ENCODE results near the gene NEO1.

The NEO1 gene

GRCh38 chr15:73028831-73029451, 23.3 kb upstream of the NEO1 start:
- no peak for DNase-seq

DNA sequence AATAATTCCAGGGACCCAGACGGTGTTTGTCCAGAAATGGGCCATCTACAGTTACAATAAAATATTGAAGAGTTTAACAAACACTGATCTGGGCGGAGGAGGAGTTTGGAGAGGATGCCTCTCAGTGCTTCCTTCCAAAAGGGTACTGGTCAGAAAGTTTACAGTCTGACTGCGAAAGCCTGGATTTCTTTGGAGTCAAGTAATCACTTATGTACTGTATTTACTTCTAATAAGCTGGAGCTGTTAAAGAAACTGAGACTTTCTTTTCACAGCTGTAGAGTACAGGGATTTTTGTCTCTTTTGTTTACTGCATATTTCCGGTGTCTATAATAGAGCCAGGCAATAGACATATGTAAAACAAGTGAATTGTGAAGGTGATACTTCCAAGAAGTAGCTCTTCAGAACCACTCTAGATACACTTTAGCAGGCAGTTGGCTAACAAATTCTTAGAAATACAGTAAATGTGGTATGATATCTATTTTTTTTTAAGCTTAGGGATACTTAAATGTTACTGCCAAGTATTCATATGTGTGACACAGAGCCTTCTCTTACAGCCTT, 22.1 kb upstream of the NEO1 start:
- DNase-seq = no peak

DNA sequence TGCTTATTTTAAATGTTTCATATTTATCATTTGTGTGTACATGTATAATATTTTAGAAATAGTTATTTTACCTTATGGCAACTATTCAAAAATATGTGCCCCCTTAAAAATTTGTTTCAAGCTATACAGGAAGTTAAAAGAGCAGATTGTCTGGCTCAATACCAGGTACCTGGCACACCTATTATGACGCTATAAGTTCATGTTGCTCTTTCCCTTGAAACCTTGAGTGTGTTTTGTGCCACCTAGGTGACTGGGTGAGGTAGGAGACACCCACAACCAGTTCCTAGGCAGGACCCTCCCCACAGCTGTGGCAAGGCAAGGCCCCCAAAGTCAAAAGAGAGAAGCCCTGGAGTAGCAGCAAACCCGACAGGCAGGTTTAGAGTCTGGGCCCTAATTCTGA, 20.6 kb upstream of the NEO1 start:
- no peak for DNase-seq

- DNase-seq = no peak
These were observed 18.7 kb upstream of the NEO1 start for GRCh38 chr15:73033611-73034010.

DNA sequence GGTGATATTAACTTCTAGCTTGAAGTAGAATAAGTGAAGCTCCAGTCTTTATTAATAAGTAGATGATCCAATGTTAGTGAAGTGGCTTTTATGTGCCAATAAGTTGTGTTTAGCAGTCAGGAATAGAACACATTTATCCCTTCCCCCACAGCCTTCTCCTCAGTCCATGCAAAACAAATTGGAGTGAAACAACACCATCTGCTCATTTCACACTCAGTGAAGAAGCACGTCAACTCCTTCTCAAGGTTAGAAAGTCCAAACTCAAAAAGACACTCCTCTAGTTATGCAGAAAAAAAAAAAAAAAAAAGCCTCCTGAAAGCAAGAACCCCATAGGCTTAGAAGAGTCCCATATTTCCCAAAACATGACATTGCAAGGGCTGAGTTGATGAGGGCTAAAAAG, 18.0 kb upstream of the NEO1 start:
- DNase-seq = no peak

GRCh38 chr15:73035221-73035620, 17.0 kb upstream of the NEO1 start:
- DNase-seq = no peak

DNA sequence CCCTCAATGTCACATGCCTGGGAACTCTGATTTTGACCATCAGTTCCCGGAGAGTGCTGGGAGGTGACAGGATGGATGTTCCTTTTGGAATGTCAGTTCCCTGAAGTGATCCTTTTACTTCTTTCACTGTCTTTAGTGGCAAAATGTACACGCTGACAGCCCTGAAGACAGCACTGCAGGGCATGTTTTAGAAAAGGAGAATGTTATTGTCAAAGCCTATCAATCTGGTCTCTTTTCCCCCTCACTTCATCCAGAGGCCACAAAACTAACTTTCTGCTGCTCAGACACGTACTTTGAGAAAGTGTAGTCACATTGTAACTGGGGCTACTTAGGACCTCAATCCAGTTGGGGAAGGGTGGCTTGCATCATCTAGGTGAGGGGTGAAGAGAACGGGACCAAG, 14.0 kb upstream of the NEO1 start:
- DNase-seq = no peak

DNA sequence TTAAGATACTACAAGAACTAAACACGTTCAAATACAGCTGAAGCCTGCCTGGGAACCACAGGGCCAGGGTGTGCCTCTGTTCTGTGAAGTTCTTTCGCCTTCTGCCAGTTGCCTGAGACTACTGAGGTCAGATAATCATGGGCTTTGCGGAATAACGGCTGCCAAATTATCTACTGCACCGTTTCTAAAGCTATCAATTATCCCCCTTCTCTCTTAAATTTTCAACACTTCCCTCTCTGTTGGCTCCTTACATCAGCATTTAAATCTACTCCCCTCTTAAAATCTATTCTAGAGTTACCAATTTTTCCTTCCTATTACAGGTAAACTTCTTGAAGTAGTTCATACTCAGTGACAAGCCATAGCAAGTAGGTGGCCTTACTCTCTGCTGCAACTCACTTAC, 6.2 kb upstream of the NEO1 start:
- no peak for DNase-seq

DNA sequence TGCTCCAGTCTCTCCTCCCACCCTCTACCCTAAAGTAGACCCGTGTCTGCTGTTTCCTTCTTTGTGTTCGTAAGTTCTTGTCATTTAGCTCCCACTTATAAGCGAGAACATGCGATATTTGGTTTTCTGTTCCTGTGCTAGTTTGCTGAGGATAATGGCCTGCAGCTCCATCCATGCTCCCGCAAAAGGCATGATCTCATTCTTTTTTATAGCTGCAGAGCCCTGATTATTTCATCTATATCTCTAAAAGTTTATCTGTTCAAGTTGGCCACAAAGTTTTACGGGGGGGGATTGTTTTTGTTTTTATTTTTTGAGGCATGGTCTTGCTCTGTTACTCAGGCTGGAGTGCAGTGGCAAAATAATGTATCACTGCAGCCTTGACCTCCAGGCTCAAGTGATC, 4.4 kb upstream of the NEO1 start:
- DNase-seq = no peak

DNA sequence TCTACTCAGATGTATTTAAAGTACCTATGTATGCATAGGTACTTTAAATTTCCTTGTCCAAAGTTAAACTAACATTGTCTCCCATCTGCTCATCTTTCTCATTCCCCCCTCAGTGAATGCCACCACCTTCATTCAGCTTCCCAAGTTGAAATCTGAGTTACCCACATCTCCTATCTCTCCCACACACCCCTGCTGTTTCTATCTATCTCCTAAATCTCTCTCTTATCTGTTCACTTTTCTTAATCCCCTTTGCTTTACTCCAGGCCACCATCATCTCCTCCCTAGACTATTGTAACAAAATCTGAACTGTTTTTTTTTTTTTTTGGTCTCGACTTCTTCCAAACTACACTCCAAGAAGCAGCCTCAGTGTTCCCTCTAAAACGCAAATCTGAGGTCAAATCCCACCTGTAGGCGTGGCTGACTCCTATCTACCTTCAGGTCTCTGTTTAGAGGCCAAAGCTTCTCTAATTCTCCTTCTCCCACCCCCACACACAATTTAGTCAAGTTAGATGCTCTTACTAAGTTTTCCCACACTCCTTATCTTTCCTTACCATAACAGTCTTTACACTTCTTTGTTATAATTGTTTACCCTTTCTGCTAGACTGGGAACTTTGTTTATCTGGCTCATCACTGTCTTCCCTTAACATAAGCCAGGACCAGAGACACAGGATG, 3.5 kb upstream of the NEO1 start:
- no peak for DNase-seq

DNA sequence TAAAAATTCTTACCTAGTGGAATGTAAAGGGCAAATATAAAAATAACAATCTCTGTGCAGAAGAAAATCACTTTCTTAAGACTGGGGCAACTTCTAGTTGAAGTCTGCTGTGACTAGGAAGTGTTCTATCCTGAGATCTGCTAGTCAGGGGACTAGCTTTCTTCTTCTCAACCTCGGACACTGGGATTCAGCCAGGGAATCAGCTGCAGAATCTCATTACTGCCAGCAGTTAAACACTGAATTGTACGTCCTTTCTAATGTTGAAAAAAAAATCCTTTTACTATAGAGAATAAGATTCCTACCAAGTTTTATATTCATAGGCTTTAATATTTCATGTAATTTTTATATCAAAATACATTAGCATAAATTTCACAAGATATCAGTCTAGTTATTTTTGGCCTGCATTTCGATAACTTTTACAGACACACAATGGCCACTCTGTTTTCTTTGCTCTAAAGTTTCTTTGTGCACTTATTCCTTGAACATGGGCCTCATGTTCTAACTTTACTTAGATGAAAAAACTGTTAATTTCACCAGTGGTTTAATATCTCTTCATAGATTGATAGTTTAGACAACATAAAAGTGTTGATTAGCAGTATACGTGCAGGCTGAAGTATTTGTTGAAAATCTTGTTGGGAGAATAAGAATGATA, 2.6 kb upstream of the NEO1 start:
- DNase-seq = no peak

- DNase-seq = no peak
These were observed 1.5 kb upstream of the NEO1 start for GRCh38 chr15:73050561-73051295.

- no peak for DNase-seq
These were observed 864 bp upstream of the NEO1 start for GRCh38 chr15:73051391-73051806.

- no peak for DNase-seq
These were observed 562 bp downstream of the NEO1 start for GRCh38 chr15:73052653-73053397.

- DNase-seq = no peak
These were observed 1.1 kb downstream of the NEO1 start for GRCh38 chr15:73053398-73053723.

DNA sequence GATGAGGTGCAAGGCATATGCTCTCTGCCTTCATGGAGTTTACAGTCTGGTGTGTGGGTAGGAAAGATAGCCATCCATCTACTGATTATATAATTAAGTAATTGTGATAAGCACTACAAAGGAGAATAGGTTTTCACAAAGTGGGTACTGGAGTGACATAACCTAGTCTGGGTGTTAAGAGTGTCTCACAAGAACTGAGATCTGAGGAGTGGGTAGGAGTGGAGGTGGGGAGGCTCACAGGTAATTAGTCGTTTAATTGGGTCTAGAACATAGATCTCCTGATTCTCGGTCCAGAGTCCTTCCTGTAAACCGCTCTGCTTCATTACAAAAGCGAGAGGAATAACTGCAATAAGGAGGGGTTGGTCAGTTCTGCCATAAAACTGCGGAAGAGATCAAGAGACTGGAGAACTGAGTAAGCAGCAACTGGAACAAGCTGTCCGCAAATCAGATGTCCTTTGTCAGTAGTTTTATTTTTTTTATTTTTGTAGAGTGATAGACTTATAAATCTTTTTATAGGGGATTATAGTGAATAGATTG, 2.2 kb downstream of the NEO1 start:
- DNase-seq = no peak

DNA sequence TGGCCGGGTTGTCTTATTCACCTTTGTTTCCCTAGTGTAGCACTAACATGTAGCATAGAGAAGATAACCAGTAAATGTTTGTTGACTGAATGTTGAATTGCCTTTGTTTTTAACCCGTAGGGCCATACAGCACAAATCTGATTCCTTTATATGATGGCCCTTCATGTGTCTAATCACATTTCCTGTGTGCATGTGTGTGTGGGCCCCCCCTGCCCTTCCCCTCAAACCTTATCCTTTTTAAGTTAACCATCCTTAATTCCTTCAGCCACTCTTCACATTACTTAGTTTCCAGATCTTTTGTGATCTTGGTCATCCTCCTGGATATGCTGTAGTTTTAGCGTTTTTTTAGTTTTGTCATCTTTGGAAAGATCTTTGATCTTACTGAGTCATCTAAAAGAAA, 4.2 kb downstream of the NEO1 start:
- DNase-seq = no peak

GRCh38 chr15:73058437-73058836, 6.2 kb downstream of the NEO1 start:
- DNase-seq = no peak

DNA sequence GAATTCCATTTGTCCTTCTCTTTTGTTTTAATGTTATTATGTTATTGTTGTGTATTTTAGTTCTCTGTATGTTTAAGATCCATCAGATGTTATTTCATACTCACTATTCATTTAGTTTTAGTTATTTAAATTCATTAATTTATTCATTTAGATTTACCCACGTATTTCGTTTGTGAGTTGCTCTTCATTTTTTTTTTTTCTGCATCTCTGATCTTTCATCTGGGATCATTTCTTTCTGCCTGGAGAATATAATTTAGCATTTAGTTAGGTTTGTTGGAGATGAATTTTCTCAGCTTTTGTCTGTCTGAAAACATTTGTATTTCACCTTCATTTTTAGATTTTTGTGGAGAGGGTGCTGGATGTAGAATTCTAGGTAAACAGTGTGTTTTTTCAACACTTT, 12.9 kb downstream of the NEO1 start:
- DNase-seq = no peak

- DNase-seq = no peak
These were observed 16.8 kb downstream of the NEO1 start for GRCh38 chr15:73069109-73069508.

DNA sequence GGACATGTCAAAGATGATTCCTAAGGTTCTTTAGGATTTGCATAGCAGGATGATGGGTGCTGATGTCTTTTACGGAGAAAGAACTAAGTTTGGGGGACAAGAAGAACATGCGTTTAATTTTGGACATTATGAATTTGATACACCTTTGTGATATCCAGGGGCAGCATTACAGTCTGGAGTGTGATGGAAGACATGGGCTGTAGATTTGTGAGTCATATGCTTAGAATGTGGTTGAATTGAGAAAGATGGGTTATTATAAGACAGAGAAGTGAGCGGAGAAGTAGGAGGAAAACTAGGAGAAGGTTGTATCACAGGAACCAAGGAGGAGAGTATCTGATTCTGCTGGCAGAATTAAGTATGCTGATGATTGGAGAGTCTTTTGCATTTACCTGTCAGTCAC, 20.6 kb downstream of the NEO1 start:
- DNase-seq = no peak

- no peak for DNase-seq
These were observed 22.0 kb downstream of the NEO1 start for GRCh38 chr15:73074241-73074640.

Data from effector CD8-positive, alpha-beta T cell (primary cell).